Progenitor cell of endocrine pancreas (in vitro differentiated cells): Measurements from ENCODE around the gene STAT6. TPM values are rescaled to one million over a fixed set of nuclear protein-coding genes. Genes with fewer than 3 reads are reported as not detected.

Experiments
- DNase-seq: peaks from one replicate; pipeline ENCODE4 v3.0.0; 2021; ENCODE audit warnings: low spot score; ENCODE audit not compliant: unreplicated experiment
- H3K27ac Mint-ChIP-seq: 2 replicates; pipeline ENCODE4 v1.8.0; 2021; ENCODE audit warnings: mild to moderate bottlenecking, moderate library complexity, mixed read lengths
- H3K27me3 Mint-ChIP-seq: 2 replicates; pipeline ENCODE4 v1.8.0; 2021; ENCODE audit warnings: mixed read lengths
- H3K36me3 Mint-ChIP-seq: 2 replicates; pipeline ENCODE4 v1.8.0; 2022; ENCODE audit warnings: mixed read lengths; ENCODE audit not compliant: insufficient read depth
- H3K4me1 Mint-ChIP-seq: 2 replicates; pipeline ENCODE4 v1.8.0; 2021; ENCODE audit warnings: low read depth, mixed read lengths
- H3K4me3 Mint-ChIP-seq: 2 replicates; pipeline ENCODE4 v1.8.0; 2021; ENCODE audit warnings: low read depth, mild to moderate bottlenecking, moderate library complexity, mixed read lengths
- H3K9me3 Mint-ChIP-seq: 2 replicates; pipeline ENCODE4 v1.8.0; 2021; ENCODE audit warnings: low read depth, mixed read lengths
- total RNA-seq: library from RNA; stranded (reverse); gene quantifications from 2 replicates; pipeline ENCODE4 v1.2.1, GENCODE V29; 2021
- TF ChIP-seq, protein P1 (sequence below): fragments of 200-600 bp; sonication (generic); IDR thresholded peaks from one replicate; pipeline ENCODE4 v1.5.0; 2021; ENCODE audit warnings: antibody characterized with exemption, mild to moderate bottlenecking; ENCODE audit not compliant: unreplicated experiment

Gene STAT6
- total RNA-seq, 1 donor from 2014 or later, result 130 TPM

DNA sequence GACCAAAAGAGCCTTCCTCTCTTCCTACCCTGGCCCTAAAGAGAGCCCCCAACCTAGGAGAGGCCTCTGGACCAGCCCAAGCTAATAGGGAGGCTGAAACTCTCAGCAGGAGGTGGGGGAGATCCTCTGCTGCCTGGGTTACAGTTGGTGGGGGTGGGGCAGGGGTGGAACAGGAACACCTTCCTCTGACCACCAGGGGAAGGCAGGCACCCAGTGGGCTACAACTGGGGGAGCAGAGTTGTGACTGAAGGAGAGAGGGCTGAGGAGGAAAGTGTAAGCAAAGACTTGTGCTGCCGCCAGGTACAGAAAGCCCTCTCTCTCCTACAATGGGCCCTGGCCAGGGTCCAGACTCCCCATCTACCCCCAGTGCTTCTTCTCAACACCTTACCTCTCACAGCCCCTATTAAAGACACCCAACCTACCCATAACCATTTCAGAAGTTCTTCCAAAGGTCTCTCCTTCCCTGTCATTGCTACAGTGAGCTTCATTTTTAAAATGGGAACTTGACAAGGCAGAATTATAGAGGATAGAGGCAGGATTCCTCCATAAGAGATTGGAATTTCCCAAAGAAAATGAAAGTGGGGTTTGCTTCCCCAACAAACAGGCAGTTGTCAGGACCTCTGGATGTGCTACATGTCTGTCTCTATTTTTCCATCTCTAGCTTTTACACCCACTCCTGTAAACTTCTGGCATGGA, 62.6 kb downstream of the STAT6 start:
- H3K4me1 Mint-ChIP-seq, result peaks cover 5% of the 10 kb centered on the region
- H3K36me3 Mint-ChIP-seq, result no peaks in the 10 kb centered on the region
- TF ChIP-seq, protein P1, sequence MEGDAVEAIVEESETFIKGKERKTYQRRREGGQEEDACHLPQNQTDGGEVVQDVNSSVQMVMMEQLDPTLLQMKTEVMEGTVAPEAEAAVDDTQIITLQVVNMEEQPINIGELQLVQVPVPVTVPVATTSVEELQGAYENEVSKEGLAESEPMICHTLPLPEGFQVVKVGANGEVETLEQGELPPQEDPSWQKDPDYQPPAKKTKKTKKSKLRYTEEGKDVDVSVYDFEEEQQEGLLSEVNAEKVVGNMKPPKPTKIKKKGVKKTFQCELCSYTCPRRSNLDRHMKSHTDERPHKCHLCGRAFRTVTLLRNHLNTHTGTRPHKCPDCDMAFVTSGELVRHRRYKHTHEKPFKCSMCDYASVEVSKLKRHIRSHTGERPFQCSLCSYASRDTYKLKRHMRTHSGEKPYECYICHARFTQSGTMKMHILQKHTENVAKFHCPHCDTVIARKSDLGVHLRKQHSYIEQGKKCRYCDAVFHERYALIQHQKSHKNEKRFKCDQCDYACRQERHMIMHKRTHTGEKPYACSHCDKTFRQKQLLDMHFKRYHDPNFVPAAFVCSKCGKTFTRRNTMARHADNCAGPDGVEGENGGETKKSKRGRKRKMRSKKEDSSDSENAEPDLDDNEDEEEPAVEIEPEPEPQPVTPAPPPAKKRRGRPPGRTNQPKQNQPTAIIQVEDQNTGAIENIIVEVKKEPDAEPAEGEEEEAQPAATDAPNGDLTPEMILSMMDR, result no peak
- H3K4me3 Mint-ChIP-seq, result no peak overlapping the region
- no peaks in the 10 kb centered on the region for H3K9me3 Mint-ChIP-seq
- no peak overlapping the region for H3K27ac Mint-ChIP-seq
- peaks cover 39% of the 10 kb centered on the region for H3K27me3 Mint-ChIP-seq
- DNase-seq, result no peak

DNA sequence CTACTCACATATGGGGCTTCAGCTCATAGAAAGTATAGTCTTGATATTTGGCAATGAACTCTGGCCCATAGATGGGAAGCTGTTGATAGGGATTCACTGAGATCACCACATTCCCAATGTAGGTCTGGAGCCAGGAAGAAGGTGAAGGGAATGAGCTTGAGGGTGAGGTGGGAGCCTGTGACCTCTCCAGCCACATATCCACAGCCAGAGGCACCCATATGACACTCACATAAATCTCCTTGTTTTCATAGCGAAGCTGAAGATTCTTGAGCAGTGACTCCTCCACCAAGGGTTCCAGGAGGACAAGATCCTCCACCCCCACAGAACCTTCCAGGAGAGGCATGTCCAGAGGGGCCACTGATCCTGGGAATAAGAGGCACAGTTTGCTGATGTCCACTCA, 63.2 kb downstream of the STAT6 start:
- TF ChIP-seq, protein P1, result no peak
- DNase-seq, result no peak
- no peaks in the 10 kb centered on the region for H3K9me3 Mint-ChIP-seq
- no peak overlapping the region for H3K27ac Mint-ChIP-seq
- peaks cover 39% of the 10 kb centered on the region for H3K27me3 Mint-ChIP-seq
- H3K36me3 Mint-ChIP-seq, result no peaks in the 10 kb centered on the region
- H3K4me3 Mint-ChIP-seq, result no peak overlapping the region
- peaks cover 5% of the 10 kb centered on the region for H3K4me1 Mint-ChIP-seq

DNA sequence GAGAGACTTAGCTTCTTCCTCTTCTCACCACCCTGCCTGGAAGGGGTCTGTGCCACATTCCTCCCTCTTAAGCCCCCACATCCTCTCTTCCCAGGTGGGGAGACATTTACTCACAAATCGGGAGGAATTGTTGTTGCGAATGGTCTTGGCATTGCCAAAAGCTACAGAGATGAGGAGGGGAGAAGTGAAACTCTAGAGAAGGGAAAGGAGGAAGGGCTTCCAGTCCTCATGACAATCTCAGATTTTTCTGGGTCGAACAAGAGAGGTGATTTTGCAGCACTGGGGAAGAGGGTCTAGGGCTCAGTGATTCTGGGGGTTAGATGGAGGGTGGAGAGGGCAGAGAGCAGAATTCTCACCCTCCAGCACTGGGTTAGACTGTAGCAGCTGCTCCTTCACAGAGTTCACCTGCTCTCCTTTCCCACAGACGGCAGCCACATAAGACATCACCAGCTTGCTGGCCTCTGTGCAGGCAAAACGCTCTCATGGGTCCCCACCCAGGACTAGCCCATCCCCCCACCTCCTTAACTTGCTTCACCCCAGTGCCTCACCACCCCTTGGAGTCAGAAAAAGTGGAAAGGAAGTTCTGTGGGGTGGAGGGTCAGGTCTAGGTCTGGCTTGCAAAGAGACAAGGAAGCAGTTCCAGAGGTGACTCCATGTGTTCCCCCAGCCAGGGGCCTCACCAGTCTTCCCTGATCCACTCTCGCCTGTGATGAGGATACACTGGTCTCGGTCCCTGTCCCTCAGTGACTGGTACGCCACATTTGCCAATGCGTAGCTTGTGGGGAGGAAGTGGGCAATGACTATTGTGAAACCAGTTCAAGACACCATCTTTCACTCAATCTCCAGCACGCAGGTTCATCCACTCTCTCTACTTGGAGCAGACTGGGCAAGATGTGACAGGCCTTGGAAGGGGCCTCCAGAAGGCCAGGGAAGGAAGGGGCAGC, 63.9 kb downstream of the STAT6 start:
- peaks cover 5% of the 10 kb centered on the region for H3K4me1 Mint-ChIP-seq
- peaks cover 39% of the 10 kb centered on the region for H3K27me3 Mint-ChIP-seq
- H3K9me3 Mint-ChIP-seq, result no peaks in the 10 kb centered on the region
- no peak overlapping the region for H3K27ac Mint-ChIP-seq
- H3K4me3 Mint-ChIP-seq, result no peak overlapping the region
- no peak for DNase-seq
- no peaks in the 10 kb centered on the region for H3K36me3 Mint-ChIP-seq
- TF ChIP-seq, protein P1, result no peak

DNA sequence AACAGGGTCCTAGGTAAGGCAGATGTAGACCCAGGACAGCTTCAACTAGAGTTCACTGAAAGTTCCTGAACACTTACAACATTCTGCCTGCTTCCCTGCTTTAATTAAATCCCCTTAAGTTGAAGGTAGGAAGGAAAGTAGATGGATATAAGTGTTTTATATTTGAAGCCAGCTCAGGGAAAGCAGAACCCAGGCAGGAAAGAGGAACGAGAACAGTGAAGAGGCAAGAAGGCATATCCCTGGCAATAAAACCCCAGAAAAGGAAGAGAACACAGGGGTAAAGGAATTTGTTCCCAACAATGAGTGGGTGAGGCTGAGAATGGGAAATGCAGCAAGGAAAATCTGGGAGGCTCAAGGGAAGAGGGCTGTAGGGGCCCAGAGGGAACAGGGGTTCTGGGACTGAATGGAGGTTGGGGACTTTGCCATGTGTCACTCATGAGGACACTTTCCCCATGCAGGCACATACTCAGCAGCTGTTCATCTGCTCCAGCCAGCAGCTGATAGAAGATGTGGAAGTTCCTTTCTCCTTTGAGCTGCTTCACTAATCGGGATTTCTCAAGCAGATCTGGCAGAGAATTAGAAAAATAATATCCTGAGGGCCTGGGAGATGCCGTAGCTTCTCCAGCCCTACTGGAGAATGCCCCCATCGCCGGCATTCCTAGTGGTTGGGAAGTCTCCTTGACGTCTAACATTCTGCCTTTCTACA, 64.9 kb downstream of the STAT6 start:
- H3K36me3 Mint-ChIP-seq, result no peaks in the 10 kb centered on the region
- DNase-seq, result no peak
- TF ChIP-seq, protein P1, result no peak
- H3K4me1 Mint-ChIP-seq, result peaks cover 5% of the 10 kb centered on the region
- H3K27me3 Mint-ChIP-seq, result peaks cover 41% of the 10 kb centered on the region
- H3K27ac Mint-ChIP-seq, result no peak overlapping the region
- no peak overlapping the region for H3K4me3 Mint-ChIP-seq
- H3K9me3 Mint-ChIP-seq, result no peaks in the 10 kb centered on the region

Other genes with a start within 250 kb of the STAT6 start
- gene SDR9C7, start 177.0 kb downstream of the STAT6 start, total RNA-seq, result not detected in 2 replicates
- 0.87 and 0.98 TPM in 2 replicates for gene RDH16, start 153.8 kb downstream of the STAT6 start, total RNA-seq
- gene ZBTB39, start 104.8 kb downstream of the STAT6 start, total RNA-seq, result 20.7 and 20.8 TPM in 2 replicates
- gene TAC3, start 94.8 kb downstream of the STAT6 start, total RNA-seq, result 4.1 and 5.3 TPM in 2 replicates
- 1.2 and 1.6 TPM in 2 replicates for gene MYO1A, start 61.2 kb downstream of the STAT6 start, total RNA-seq
- 24.2 and 26.5 TPM in 2 replicates for gene NEMP1, start 32.6 kb downstream of the STAT6 start, total RNA-seq
- gene NAB2, start 22.2 kb downstream of the STAT6 start, total RNA-seq, result 13.4 and 13.8 TPM in 2 replicates
- gene LRP1, start 17.1 kb upstream of the STAT6 start, total RNA-seq, result 93.4 and 95.7 TPM in 2 replicates
- gene LRP1-AS, start 36.3 kb upstream of the STAT6 start, total RNA-seq, result not detected in 2 replicates
- gene NXPH4, start 105.4 kb upstream of the STAT6 start, total RNA-seq, result 1.7 and 2.0 TPM in 2 replicates
- gene SHMT2, start 118.3 kb upstream of the STAT6 start, total RNA-seq, result 162 and 165 TPM in 2 replicates
- 6.0 and 6.1 TPM in 2 replicates for gene STAC3, start 139.8 kb upstream of the STAT6 start, total RNA-seq